ENCODE results near the gene VAMP2.

The VAMP2 gene

DNA sequence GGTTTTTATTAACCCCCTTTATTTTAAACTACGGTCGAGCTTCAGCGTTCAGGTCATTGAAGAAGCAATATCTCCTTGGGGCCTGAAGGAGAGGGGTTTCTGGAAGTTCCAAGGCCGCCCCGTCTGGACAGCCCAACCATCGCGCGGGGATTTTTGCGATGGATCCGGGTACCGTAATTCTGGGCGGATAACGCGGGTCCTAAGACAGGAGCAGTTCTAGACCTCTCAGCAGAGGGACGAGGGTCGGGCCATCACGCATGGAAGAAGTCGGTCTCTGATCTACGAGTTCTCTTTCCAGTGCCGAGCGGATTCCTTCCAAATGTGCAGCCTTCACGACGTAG is 23.7 kb upstream of the VAMP2 start:
- H3K27ac ChIP-seq = peak overlapping the region; percentile 96
- TF ChIP-seq ZFX (IDR thresholded peaks at IDR 0.05; ENCODE audit: borderline replicate concordance) = no peak
- TF ChIP-seq, protein P1, sequence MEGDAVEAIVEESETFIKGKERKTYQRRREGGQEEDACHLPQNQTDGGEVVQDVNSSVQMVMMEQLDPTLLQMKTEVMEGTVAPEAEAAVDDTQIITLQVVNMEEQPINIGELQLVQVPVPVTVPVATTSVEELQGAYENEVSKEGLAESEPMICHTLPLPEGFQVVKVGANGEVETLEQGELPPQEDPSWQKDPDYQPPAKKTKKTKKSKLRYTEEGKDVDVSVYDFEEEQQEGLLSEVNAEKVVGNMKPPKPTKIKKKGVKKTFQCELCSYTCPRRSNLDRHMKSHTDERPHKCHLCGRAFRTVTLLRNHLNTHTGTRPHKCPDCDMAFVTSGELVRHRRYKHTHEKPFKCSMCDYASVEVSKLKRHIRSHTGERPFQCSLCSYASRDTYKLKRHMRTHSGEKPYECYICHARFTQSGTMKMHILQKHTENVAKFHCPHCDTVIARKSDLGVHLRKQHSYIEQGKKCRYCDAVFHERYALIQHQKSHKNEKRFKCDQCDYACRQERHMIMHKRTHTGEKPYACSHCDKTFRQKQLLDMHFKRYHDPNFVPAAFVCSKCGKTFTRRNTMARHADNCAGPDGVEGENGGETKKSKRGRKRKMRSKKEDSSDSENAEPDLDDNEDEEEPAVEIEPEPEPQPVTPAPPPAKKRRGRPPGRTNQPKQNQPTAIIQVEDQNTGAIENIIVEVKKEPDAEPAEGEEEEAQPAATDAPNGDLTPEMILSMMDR (IDR thresholded peaks at IDR 0.05) = 0 out of 2 replicates have a peak, but pooled peaks have one; percentile 38

DNA sequence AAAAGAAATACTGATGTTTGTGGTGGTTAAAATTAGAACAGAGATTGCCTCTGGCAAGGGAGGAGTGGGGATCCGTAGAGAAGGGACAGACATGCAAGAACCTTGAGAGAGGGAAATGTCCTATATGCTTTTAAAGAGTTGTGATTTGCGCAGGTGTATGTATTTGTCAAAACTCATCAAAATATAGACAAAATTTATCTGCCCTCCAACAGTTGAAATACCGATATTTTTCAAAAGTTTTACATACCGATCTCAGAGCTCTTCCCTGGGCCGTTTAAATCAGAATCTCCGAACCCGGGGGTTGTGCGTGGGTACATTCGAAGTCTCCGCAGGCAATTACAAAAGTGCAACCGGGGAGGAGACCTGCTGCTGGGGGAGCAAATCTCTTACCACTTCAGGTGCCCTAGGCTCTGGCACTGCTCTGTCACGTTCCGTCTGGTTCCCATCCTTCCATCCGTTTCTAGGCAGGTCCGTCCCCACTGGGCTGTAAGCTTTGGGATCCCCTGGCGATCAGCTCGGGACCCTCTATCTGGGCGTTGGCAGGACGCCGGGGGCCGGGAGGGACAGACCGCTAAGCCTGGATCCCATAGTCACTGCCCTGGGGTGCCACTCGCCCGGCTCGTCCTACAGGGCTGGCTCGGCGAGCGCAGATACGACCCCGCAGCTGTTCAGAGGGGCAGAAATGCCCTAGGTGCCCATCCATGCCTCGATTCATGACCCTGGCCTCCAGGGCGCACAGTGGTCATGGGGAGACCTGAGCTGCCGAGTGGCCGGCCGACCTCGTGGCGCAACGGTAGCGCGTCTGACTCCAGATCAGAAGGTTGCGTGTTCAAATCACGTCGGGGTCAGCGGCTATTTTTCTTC is 23.1 kb upstream of the VAMP2 start:
- peak overlapping the region; percentile 96 for H3K27ac ChIP-seq
- no peak for TF ChIP-seq ZFX (IDR thresholded peaks at IDR 0.05; ENCODE audit: borderline replicate concordance)
- TF ChIP-seq, protein P1 (IDR thresholded peaks at IDR 0.05) = no peak

DNA sequence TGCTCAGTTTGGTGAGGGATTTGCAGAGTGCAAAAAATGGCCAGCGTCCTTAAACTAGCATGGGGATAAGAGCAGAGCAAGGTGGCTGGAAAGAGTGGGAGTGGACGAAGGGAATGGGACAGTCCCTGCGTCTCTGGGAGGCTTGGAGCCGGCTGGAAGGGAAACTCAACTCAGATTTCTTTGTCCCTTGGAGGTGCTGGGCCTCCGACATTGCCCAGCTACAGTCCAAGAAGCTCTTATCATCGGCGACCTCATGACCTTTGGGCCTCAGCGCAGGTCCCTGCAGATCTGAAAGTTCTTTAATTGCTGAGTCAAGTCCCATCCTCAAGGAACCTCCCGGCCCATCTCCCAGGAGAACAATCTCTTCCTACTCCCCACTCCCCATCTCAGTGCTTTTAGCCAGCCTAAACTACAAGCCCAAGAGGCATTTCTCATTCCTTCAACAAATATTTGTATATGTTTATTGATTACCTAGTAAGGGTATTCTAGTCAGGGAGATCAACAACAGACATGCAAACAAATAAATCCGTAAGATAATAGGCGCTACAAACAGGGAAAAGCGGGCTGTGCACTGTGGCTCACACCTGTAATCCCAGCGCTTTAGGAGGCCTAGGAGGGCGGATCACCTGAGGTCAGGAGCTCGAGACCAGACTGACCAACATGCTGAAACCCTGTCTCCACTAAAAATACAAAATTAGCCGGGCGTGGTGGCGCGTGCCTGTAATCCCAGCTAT is 14.4 kb upstream of the VAMP2 start:
- peak overlapping the region; percentile 95 for H3K27ac ChIP-seq
- TF ChIP-seq ZFX (IDR thresholded peaks at IDR 0.05; ENCODE audit: borderline replicate concordance) = no peak
- TF ChIP-seq, protein P1 (IDR thresholded peaks at IDR 0.05) = no peak

DNA sequence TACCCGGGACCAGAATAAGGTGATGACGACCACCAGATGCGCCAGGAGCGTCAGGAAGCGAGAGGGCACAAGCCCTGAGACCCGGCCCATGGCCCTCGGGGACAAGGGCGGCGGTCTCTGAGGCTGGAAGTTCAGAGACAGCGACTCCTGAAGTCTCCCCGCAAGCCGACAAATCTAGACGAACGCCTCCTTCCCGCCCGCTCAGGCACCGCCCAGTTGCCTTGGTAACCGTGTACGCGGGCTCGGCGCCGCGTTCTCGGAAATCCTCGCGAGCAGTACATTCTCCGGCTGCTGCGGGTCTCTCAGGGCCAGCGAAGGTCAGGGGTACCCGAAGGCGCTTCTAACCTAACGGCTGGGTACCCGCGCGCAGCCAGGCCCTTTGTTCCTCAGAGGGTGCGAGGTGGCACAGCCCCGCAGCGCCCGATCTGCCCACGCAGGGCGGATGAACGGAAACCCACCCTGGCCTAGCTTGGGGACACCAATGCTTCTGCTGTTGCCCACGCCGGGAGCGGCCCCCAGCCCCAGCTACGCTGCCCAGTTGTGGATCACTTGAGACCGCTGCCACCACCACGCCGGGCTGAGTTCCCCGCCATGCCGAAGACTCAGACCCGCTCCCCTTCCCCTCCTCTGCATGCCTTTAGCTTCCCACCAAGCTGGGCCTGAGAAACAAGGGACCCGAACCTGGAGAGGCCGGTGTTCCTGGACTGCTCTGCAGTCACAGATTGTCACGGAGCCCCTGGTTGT is 13.6 kb upstream of the VAMP2 start, which contains the start of gene TMEM107:
TSS of gene TMEM107 (minus strand) at position 184 of the 744 bp plus-strand sequence. CDS start at position 90, 94 bp downstream.
- H3K27ac ChIP-seq = peak within 1 kb of the TSS; percentile 95
- TF ChIP-seq ZFX (IDR thresholded peaks at IDR 0.05; ENCODE audit: borderline replicate concordance) = no peak
- TF ChIP-seq, protein P1 (IDR thresholded peaks at IDR 0.05) = no peak

DNA sequence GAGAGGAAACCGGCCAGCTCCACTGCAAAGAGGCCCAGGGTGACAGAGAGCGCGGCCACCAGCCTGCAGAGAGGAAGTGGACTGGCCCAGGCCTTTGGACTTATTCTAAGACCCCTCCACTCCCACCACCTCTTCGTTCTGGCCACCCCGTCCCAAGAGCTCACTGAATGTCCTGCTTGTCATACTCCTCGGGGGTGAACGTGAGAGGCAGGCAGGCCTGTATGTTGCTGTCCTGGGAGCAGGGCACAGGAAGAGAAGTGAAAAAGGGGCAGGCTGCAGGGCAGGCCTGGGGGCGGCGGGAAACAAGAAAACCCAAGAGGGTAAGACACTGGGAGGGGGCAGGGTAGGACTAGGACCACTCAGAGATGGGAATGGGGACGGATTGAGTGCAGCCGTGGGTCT is 13.0 kb upstream of the VAMP2 start:
- peak overlapping the region; percentile 95 for H3K27ac ChIP-seq
- TF ChIP-seq, protein P1 (IDR thresholded peaks at IDR 0.05) = no peak
- TF ChIP-seq ZFX (IDR thresholded peaks at IDR 0.05; ENCODE audit: borderline replicate concordance) = no peak

DNA sequence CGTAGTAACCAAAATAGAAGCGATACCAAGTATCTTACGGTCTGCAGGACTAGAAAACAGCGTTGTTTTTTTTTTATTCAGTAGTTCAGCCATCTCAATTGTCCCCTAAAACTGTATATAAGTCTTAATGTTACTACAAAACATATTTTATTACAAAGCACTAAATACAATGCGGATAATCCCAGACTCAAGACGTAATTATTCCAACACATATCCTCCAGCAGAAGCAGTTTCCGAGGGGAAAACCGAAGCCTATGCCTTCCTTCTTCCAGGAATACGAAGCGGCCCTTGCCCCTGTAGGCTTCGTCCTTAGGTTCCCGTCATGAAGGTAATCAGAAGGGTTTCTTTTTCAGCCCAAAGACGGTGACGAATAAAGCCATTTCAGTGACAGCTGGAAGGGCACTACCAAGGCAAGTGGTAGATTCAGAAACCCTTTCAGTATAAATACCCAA is 11.1 kb upstream of the VAMP2 start:
- no peak for TF ChIP-seq ZFX (IDR thresholded peaks at IDR 0.05; ENCODE audit: borderline replicate concordance)
- TF ChIP-seq, protein P1 (IDR thresholded peaks at IDR 0.05) = no peak
- H3K27ac ChIP-seq = peak overlapping the region; percentile 95

Measured in 22Rv1 (cell line).